ENCODE data around the gene SCLY. TPM values are rescaled to one million over a fixed set of nuclear protein-coding genes. Genes with fewer than 3 reads are reported as not detected.

Gene SCLY
- total and polyA plus RNA-seq, 2 of the 13 experiments (the other 11 are each of a cell fraction or from before 2014, with no cell fraction given): 27.9 to 38.6 TPM

GRCh38 chr2:238079874-238080327, 19.1 kb downstream of the SCLY start (continued):
- TF ChIP-seq ZNF639 (CRISPR knock-in tag; conservative IDR thresholded peaks at IDR 0.05): peak; percentile 81
- TF ChIP-seq ISL2 (CRISPR knock-in tag; IDR thresholded peaks at IDR 0.05): peak; percentile 97
- 0 out of 2 replicates have a peak, but pooled peaks have one; percentile 25 for TF ChIP-seq STAT5B (CRISPR knock-in tag; IDR thresholded peaks at IDR 0.05)
- peak; percentile 84 for TF ChIP-seq PITX1 (CRISPR knock-in tag; IDR thresholded peaks at IDR 0.05)
- TF ChIP-seq ZHX2 (IDR thresholded peaks at IDR 0.05; ENCODE audit: low read depth): no peak
- no peak for TF ChIP-seq ZHX2 (CRISPR knock-in tag; IDR thresholded peaks at IDR 0.05; ENCODE audit: borderline replicate concordance)
- no peak for TF ChIP-seq ZNF7 (CRISPR knock-in tag; IDR thresholded peaks at IDR 0.05)
- no peak for TF ChIP-seq NFE2L1 (CRISPR knock-in tag; IDR thresholded peaks at IDR 0.05; ENCODE audit: borderline replicate concordance)
- TF ChIP-seq KAT7 (CRISPR knock-in tag; IDR thresholded peaks at IDR 0.05; ENCODE audit: borderline replicate concordance): no peak
- peak; percentile 69; the same call in 1 of the 2 replicates for TF ChIP-seq NCOA1 (CRISPR knock-in tag; IDR thresholded peaks at IDR 0.05)
- TF ChIP-seq CC2D1A (CRISPR knock-in tag; IDR thresholded peaks at IDR 0.05): no peak
- TF ChIP-seq ZNF670 (CRISPR knock-in tag; IDR thresholded peaks at IDR 0.05; ENCODE audit: borderline replicate concordance): peak; percentile 82; the same call in 1 of the 2 replicates
- TF ChIP-seq ZNF83 (CRISPR knock-in tag; IDR thresholded peaks at IDR 0.05; ENCODE audit: borderline replicate concordance): no peak
- no peak for TF ChIP-seq RAD51 (IDR thresholded peaks at IDR 0.05; ENCODE audit: borderline replicate concordance)
- TF ChIP-seq, protein P1, sequence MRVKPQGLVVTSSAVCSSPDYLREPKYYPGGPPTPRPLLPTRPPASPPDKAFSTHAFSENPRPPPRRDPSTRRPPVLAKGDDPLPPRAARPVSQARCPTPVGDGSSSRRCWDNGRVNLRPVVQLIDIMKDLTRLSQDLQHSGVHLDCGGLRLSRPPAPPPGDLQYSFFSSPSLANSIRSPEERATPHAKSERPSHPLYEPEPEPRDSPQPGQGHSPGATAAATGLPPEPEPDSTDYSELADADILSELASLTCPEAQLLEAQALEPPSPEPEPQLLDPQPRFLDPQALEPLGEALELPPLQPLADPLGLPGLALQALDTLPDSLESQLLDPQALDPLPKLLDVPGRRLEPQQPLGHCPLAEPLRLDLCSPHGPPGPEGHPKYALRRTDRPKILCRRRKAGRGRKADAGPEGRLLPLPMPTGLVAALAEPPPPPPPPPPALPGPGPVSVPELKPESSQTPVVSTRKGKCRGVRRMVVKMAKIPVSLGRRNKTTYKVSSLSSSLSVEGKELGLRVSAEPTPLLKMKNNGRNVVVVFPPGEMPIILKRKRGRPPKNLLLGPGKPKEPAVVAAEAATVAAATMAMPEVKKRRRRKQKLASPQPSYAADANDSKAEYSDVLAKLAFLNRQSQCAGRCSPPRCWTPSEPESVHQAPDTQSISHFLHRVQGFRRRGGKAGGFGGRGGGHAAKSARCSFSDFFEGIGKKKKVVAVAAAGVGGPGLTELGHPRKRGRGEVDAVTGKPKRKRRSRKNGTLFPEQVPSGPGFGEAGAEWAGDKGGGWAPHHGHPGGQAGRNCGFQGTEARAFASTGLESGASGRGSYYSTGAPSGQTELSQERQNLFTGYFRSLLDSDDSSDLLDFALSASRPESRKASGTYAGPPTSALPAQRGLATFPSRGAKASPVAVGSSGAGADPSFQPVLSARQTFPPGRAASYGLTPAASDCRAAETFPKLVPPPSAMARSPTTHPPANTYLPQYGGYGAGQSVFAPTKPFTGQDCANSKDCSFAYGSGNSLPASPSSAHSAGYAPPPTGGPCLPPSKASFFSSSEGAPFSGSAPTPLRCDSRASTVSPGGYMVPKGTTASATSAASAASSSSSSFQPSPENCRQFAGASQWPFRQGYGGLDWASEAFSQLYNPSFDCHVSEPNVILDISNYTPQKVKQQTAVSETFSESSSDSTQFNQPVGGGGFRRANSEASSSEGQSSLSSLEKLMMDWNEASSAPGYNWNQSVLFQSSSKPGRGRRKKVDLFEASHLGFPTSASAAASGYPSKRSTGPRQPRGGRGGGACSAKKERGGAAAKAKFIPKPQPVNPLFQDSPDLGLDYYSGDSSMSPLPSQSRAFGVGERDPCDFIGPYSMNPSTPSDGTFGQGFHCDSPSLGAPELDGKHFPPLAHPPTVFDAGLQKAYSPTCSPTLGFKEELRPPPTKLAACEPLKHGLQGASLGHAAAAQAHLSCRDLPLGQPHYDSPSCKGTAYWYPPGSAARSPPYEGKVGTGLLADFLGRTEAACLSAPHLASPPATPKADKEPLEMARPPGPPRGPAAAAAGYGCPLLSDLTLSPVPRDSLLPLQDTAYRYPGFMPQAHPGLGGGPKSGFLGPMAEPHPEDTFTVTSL (CRISPR knock-in tag; IDR thresholded peaks at IDR 0.05; ENCODE audit: borderline replicate concordance): peak; percentile 99
- TF ChIP-seq HBP1 (CRISPR knock-in tag; IDR thresholded peaks at IDR 0.05; ENCODE audit: low read depth): no peak
- TF ChIP-seq SUZ12 (IDR thresholded peaks at IDR 0.05; ENCODE audit: low read depth, low read length): no peak
